Prostate gland (tissue), 2 donors: ENCODE data around the gene IFI16. TPM values are rescaled to one million over a fixed set of nuclear protein-coding genes. Genes with fewer than 3 reads are reported as not detected.
A peak's percentile ranks its signal among the peaks of the same experiment; 100 is the strongest.
"Not testable (repeated sequence)": the region's sequence is repeated elsewhere in the genome, so short reads cannot be mapped to it uniquely, and the experiment has no call there.

ENCODE experiments used
- DNase-seq: peaks from one replicate; pipeline ENCODE4 v3.0.0-alpha.2; 2019; ENCODE audit warnings: low spot score
- H3K27ac ChIP-seq, 2 donors: fragments of 200-600 bp; sonication (generic); 2 replicates each; pipeline ENCODE4 v1.5.1; 2017 to 2019
- H3K27me3 ChIP-seq: fragments of 200-600 bp; sonication (generic); replicated peaks from 2 replicates; pipeline ENCODE4 v1.5.1; 2019; ENCODE audit not compliant: insufficient read depth
- H3K36me3 ChIP-seq, 2 donors: fragments of 200-600 bp; sonication (generic); 1 replicate in 1 of 2; 2 replicates in 1 of 2; pipeline versions ENCODE4 v1.5.1 to v1.8.1; 2017 to 2019
- H3K4me1 ChIP-seq: fragments of 200-600 bp; sonication (generic); replicated peaks from 2 replicates; pipeline ENCODE4 v1.5.1; 2019
- H3K4me3 ChIP-seq, 2 donors: fragments of 200-600 bp; sonication (generic); 2 replicates each; pipeline ENCODE4 v1.5.1; 2017 to 2019
- H3K9me3 ChIP-seq: fragments of 200-600 bp; sonication (generic); 2 replicates; pipeline ENCODE4 v1.5.1; 2017
- CTCF ChIP-seq, 4 experiments: fragments of 200-600 bp in 2 of 4; fragments of 450-650 bp in 2 of 4; sonication (generic) in 2 of 4; IDR thresholded peaks; 1 replicate in 3 of 4; 2 replicates in 1 of 4; pipeline ENCODE4 v1.5.1; 2016 to 2019; ENCODE audit warnings: antibody characterized with exemption in 4 of 4, mild to moderate bottlenecking in 2 of 4, moderate library complexity in 2 of 4
- POLR2A ChIP-seq: fragments of 450-650 bp; IDR thresholded peaks from one replicate; pipeline ENCODE4 v1.6.1; 2016; ENCODE audit warnings: antibody characterized with exemption, mild to moderate bottlenecking
- POLR2AphosphoS5 ChIP-seq: sonication (generic); formaldehyde crosslinking; IDR thresholded peaks from one replicate; pipeline ENCODE4 v1.6.1; 2017; ENCODE audit warnings: antibody characterized with exemption
- WGBS: methylation state at CpG from one replicate; pipeline ENCODE4 v1.1.5; 2018; 5-methylcytosine and 5-hydroxymethylcytosine counted together
- intact Hi-C: fragments of 100-400 bp; cut with DNase I; formaldehyde crosslinking; loops from one replicate; pipeline ENCODE4 v1.14.2; 2022
- total RNA-seq, 2 donors: library from RNA; depleted of rRNA; stranded (reverse); fragments of >200 nt; gene quantifications; one replicate each; pipeline ENCODE4 v1.1.0, GENCODE V29; 2016

Gene IFI16
- total RNA-seq, 2 donors from 2014 or later, result 18.2 to 61.3 TPM

- H3K4me1 ChIP-seq, result no peaks in the 10 kb centered on the region
- intact Hi-C loops, result no loop called here
- no peak overlapping the region for H3K27ac ChIP-seq
Observed at GRCh38 chr1:159007726-159008125, 2.0 kb upstream of the IFI16 start.

GRCh38 chr1:159008744-159009188 lies 941 bp upstream of the IFI16 start:
- Histone ChIP-seq H3K9me3 (no peaks in the 10 kb centered on the region), H3K27me3 (no peaks in the 10 kb centered on the region), H3K27ac (peak overlapping the region in 1 of 2 donors; percentile 64), H3K36me3 (no peaks in the 10 kb centered on the region), H3K4me3 (no peak overlapping the region), H3K4me1 (no peaks in the 10 kb centered on the region)
- no peak for DNase-seq
- 77% methylated on average over 4 of the region's 4 CpGs for WGBS
- TF ChIP-seq POLR2A, result no peak
- TF ChIP-seq POLR2AphosphoS5, result no peak
- TF ChIP-seq CTCF (IDR thresholded peaks at IDR 0.05), result no peak
- intact Hi-C loops, result no loop called here

More at GRCh38 chr1:159007726-159008125, 2.0 kb upstream of the IFI16 start:
- no peaks in the 10 kb centered on the region for H3K9me3 ChIP-seq
- no peaks in the 10 kb centered on the region for H3K36me3 ChIP-seq
- H3K4me3 ChIP-seq, result no peak overlapping the region
- TF ChIP-seq CTCF (IDR thresholded peaks at IDR 0.05), result no peak
- no peak for TF ChIP-seq POLR2A
- no peak for TF ChIP-seq POLR2AphosphoS5
- no peaks in the 10 kb centered on the region for H3K27me3 ChIP-seq
- no peak for DNase-seq

- Histone ChIP-seq H3K27ac (peak overlapping the region; percentile 64 to 79), H3K27me3 (no peaks in the 10 kb centered on the region), H3K9me3 (no peaks in the 10 kb centered on the region), H3K36me3 (no peaks in the 10 kb centered on the region), H3K4me1 (no peaks in the 10 kb centered on the region), H3K4me3 (no peak overlapping the region)
- no peak for TF ChIP-seq POLR2AphosphoS5
- TF ChIP-seq CTCF (IDR thresholded peaks at IDR 0.05), result no peak
- TF ChIP-seq POLR2A, result no peak
- intact Hi-C loops, result no loop called here
- 72% methylated on average over 2 of the region's 2 CpGs for WGBS
- DNase-seq, result no peak
Observed at GRCh38 chr1:159009287-159009686, 420 bp upstream of the IFI16 start.

DNA sequence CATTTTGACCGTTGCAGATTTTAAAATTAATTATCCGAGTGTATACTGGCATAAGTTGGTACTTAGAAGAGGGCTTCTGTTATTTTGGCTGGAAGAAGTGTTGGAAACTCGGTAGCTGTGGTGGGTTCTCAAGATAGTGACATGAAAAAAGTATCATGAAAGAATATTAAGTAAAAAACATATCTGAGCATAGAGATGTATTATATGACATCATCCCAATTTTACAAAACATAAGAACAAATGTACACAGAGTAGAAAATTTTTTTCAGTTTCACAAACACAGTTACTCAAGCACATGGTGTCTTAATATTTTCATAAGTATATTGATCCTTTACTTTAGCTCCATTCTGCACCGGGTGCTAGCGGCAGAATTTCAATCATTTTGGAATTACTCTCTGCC lies 684 bp downstream of the IFI16 start:
- Histone ChIP-seq H3K4me3 (peak overlapping the region; percentile 21 to 26), H3K4me1 (no peaks in the 10 kb centered on the region), H3K27ac (peak overlapping the region; percentile 64 to 79), H3K27me3 (no peaks in the 10 kb centered on the region), H3K36me3 (no peaks in the 10 kb centered on the region), H3K9me3 (no peaks in the 10 kb centered on the region)
- TF ChIP-seq POLR2A (no peak), POLR2AphosphoS5 (no peak), CTCF (IDR thresholded peaks at IDR 0.05) (no peak)
- intact Hi-C loops, result no loop called here
- 47% methylated on average over 5 of the region's 5 CpGs for WGBS
- DNase-seq, result no peak

DNA sequence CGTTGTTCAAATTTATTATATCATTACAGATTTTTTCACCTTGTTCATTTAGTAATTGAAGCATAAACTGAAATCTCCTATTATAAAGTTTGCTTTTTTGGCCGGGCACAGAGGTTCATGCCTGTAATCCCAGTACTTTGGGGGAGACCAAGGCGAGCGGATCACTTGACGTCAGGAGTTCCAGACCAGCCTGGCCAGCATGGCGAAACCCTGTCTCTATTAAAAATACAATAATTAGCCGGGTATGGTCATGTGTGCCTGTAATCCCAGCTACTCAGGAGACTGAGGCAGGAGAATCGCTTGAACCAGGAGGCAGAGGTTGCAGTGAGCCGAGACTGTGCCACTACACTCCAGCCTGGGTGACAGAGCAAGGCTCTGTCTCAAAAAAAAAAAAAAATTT lies 1.3 kb downstream of the IFI16 start:
- H3K27ac ChIP-seq, result peak overlapping the region; percentile 64 to 79
- WGBS, result 56% methylated on average over 9 of the region's 9 CpGs
- H3K9me3 ChIP-seq, H3K4me1 ChIP-seq, intact Hi-C loops, DNase-seq, H3K36me3 ChIP-seq, H3K27me3 ChIP-seq: not testable (repeated sequence)
- peak overlapping the region; percentile 21 to 26 for H3K4me3 ChIP-seq
